Islet precursor cell (in vitro differentiated cells): ENCODE results near the gene NDUFAF5.
A peak's percentile ranks its signal among the peaks of the same experiment; 100 is the strongest.
"Not testable (repeated sequence)": the region's sequence is repeated elsewhere in the genome, so short reads cannot be mapped to it uniquely, and the experiment has no call there.

Source experiments
- DNase-seq: peaks from one replicate; pipeline ENCODE4 v3.0.0-alpha.2; 2018

The NDUFAF5 gene

GRCh38 chr20:13784893-13785715 is at the start of gene NDUFAF5, which contains the start of gene ESF1:
TSS of gene NDUFAF5 (plus strand) at chr20:13785028. CDS start at chr20:13785069, 41 bp downstream.
TSS of gene ESF1 (minus strand) at chr20:13784919. CDS start at chr20:13783140, 1,779 bp downstream.
- DNase-seq: peak; percentile 99

GRCh38 chr20:13735826-13736225 is 49.0 kb upstream of the NDUFAF5 start:
- DNase-seq: no peak

- DNase-seq: no peak
These were observed 48.2 kb upstream of the NDUFAF5 start for GRCh38 chr20:13736436-13737191.

GRCh38 chr20:13738187-13738586 is 46.6 kb upstream of the NDUFAF5 start:
- DNase-seq: not testable (repeated sequence)

- DNase-seq: no peak
These were observed 44.8 kb upstream of the NDUFAF5 start for GRCh38 chr20:13739731-13740649.

GRCh38 chr20:13741879-13742278 is 42.9 kb upstream of the NDUFAF5 start:
- DNase-seq: no peak

- no peak for DNase-seq
These were observed 40.5 kb upstream of the NDUFAF5 start for GRCh38 chr20:13744352-13744751.

- DNase-seq: no peak
These were observed 39.0 kb upstream of the NDUFAF5 start for GRCh38 chr20:13745784-13746183.

GRCh38 chr20:13749811-13750210 is 35.0 kb upstream of the NDUFAF5 start:
- DNase-seq: no peak

- DNase-seq: no peak
These were observed 31.3 kb upstream of the NDUFAF5 start for GRCh38 chr20:13753436-13754036.

GRCh38 chr20:13755809-13756208 is 29.0 kb upstream of the NDUFAF5 start:
- no peak for DNase-seq

GRCh38 chr20:13756551-13756950 is 28.3 kb upstream of the NDUFAF5 start:
- no peak for DNase-seq

- DNase-seq: no peak
These were observed 25.9 kb upstream of the NDUFAF5 start for GRCh38 chr20:13758884-13759283.

GRCh38 chr20:13760451-13760946 is 24.3 kb upstream of the NDUFAF5 start:
- DNase-seq: not testable (repeated sequence)

- DNase-seq: no peak
These were observed 19.5 kb upstream of the NDUFAF5 start for GRCh38 chr20:13765299-13765698.

GRCh38 chr20:13765868-13766416 is 18.9 kb upstream of the NDUFAF5 start:
- no peak for DNase-seq

GRCh38 chr20:13770141-13770540 is 14.7 kb upstream of the NDUFAF5 start:
- no peak for DNase-seq

GRCh38 chr20:13771853-13772453 is 12.9 kb upstream of the NDUFAF5 start:
- no peak for DNase-seq

- no peak for DNase-seq
These were observed 12.3 kb upstream of the NDUFAF5 start for GRCh38 chr20:13772529-13772928.

GRCh38 chr20:13775867-13776266 is 9.0 kb upstream of the NDUFAF5 start:
- no peak for DNase-seq

- no peak for DNase-seq
These were observed 7.6 kb upstream of the NDUFAF5 start for GRCh38 chr20:13777171-13777601.
